Ramos (cell line): ENCODE data around the gene UBFD1.
"Not testable (repeated sequence)": the region's sequence is repeated elsewhere in the genome, so short reads cannot be mapped to it uniquely, and the experiment has no call there.

Experiments used
- in situ Hi-C: fragments of 300-500 bp; cut with MboI; formaldehyde crosslinking; loops from one replicate; pipeline ENCODE4 v1.14.3; 2022; ENCODE audit warnings: low sequenced_read_pairs; ENCODE audit not compliant: unreplicated experiment

UBFD1 gene

GRCh38 chr16:23556881-23557778 lies at the start of gene UBFD1, which contains the start of gene EARS2:
Gene UBFD1, plus strand, starts transcription at chr16:23557727. Its CDS starts 16 bp downstream, at chr16:23557743.
Gene EARS2, minus strand, starts transcription at chr16:23557350. Its CDS starts 7 bp downstream, at chr16:23557343.
- in situ Hi-C loops: no loop called here

GRCh38 chr16:23508589-23509440 lies 48.7 kb upstream of the UBFD1 start:
- in situ Hi-C loops: no loop called here

DNA sequence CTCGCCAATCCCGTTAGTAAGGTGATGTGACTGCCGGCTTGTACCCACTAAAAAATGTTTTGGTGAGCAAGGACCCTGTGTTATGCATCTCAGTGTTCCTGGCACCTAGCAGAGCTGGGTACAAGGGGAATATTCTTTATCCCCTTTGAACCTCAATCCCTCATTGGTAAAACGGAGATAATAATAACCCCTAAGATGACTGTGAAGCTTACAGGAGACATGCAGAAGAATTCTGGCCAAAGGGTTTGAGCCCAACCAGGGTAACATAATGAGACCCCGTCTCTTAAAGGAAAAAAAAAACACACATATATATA lies 48.1 kb upstream of the UBFD1 start:
- in situ Hi-C loops: no loop called here

GRCh38 chr16:23509782-23510163 lies 47.8 kb upstream of the UBFD1 start:
- in situ Hi-C loops: no loop called here

GRCh38 chr16:23510164-23510914 lies 47.2 kb upstream of the UBFD1 start, which contains the start of gene GGA2:
Gene GGA2, minus strand, starts transcription at chr16:23510494. Its CDS starts 83 bp downstream, at chr16:23510411.
- in situ Hi-C loops: no loop called here

GRCh38 chr16:23510915-23511270 lies 46.6 kb upstream of the UBFD1 start:
- in situ Hi-C loops: not testable (repeated sequence)

DNA sequence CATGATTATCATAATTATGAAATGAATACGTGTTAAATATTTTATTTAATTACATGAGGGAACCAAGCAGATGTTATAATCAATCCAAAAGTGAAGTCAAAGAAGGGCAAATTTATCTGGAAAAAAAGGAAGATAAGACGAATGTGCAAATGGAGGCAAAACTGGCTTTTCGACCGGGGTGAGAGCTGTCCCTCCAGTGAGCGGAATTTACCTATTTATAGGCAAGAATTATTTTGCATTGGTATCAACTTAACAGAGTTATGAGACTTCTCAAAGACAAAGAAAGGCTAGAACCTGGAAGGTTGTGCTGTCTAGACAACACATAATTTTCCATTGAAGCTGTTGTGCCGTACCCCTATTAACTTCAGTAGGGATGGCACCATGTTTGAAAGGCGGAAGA lies 45.8 kb upstream of the UBFD1 start:
- in situ Hi-C loops: no loop called here

DNA sequence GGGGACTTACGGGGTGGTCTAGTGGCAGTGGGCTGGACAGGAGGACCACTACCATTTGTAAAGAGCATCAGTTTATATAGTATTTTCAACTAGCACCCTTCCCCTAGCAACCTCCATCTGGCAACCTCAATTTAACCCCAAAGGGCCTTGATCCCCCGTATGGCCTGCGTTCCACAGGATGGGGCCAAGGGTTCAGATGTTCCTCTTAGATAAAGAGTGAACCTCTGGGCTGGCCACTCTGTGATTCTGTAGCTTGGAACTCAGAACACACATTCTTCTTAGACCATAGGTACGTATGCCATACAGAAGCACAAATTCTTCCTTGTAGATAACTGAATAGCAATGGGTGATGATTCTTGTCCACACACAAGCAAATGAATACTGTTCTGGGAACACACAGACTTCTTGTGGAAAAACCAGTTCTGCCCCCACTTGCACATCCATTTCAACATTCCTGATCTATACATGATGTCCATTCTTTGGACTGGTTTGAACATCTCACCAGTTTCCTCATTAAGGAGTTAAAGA lies 45.3 kb upstream of the UBFD1 start:
- in situ Hi-C loops: no loop called here

DNA sequence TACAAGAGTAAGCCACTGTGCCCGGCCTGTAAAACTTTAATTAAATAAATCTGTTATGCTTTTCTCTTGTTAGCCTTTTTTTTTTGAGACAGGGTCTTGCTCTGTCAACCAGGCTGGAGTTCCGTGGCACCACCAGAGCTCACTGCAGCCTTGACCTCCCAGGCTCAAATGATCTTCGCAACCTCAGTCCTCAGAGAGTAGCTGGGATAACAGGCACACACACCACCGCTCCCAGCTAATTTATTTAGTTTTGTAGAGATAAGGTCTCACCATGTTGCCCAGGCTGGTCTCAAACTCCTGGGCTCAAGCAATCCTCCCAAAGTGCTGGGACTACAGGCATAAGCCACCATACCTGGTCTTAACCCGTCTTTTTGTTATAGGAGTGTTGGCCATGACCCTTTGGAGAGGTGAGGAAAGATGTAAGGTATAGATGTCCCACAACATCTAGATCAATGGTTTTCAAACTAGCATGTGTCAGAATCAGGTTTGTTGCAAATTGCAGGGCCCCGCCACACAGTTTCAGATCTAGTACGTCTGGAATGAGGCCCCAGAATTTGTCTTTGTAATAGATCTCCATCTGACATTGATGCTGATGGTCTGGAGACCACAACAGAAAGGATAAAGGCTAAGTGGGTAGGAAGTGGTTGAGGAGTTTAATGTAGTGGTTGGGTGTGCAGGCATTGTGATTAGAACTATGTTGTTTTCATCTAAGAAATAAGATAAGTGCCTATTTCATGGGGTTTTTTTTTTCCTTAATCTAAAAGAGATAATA lies 43.0 kb upstream of the UBFD1 start:
- in situ Hi-C loops: no loop called here

DNA sequence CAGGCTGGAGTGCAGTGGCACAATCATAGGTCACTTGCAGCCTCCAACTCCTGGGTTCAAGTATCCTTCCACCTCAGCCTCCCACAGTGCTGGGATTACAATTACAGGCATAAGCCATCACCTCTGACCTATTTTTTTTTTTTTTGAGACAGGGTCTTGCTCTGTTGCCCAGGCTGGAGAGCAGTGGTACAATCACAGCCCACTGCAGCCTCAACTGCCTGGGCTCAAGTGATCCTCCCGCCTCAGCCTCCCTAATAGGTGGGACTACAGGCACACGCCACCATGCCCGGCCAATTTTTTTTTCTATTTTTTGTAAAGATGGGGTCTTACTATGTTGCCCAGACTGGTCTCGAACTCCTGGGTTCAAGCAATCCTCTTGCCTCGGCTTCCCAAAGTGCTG lies 41.6 kb upstream of the UBFD1 start:
- in situ Hi-C loops: no loop called here

- in situ Hi-C loops: no loop called here
Observed at GRCh38 chr16:23516366-23517137, 41.0 kb upstream of the UBFD1 start.

DNA sequence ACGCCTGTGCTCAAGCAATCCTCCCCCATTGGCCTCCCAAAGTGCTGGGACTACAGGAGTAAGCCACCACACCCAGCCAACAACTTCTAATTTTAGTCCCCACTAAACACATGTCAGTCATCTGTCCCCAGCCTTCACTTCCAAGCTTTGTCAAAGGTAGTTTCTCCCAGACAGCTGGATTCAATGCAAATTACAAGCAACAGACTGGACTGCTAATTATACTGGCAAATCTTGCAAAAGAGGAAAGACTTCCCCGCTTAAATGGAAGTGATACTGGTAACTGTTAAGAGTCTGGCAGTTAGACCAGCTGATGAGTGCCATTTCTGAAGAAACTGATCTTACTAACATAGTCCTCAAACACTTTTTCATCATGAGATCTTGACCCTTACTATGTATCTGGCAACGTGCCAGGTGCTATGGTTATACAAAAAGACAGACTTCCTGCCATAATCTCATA lies 39.1 kb upstream of the UBFD1 start:
- in situ Hi-C loops: no loop called here

GRCh38 chr16:23519282-23519681 lies 38.2 kb upstream of the UBFD1 start:
- in situ Hi-C loops: no loop called here

DNA sequence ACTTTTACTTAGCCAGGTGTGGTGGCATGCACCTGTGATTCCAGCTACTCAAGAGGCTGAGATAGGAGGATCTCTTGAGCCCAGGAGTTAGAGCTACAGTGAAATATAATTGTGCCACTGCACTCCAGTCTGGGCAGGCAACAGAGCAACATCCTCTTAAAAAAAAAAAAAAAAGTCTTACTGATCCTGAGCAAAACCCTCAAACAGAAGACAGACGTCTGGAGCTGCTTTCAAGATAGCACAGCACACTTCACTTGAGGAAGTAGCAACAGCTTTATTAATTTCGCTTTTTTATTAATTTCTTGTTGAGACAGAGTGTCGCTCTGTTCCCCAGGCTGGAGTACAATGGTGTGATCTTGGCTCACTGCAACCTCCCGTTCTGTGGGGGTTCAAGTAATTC lies 37.0 kb upstream of the UBFD1 start:
- in situ Hi-C loops: no loop called here

GRCh38 chr16:23521037-23521743 lies 36.3 kb upstream of the UBFD1 start:
- in situ Hi-C loops: no loop called here

- in situ Hi-C loops: no loop called here
Observed at GRCh38 chr16:23521965-23522364, 35.6 kb upstream of the UBFD1 start.

DNA sequence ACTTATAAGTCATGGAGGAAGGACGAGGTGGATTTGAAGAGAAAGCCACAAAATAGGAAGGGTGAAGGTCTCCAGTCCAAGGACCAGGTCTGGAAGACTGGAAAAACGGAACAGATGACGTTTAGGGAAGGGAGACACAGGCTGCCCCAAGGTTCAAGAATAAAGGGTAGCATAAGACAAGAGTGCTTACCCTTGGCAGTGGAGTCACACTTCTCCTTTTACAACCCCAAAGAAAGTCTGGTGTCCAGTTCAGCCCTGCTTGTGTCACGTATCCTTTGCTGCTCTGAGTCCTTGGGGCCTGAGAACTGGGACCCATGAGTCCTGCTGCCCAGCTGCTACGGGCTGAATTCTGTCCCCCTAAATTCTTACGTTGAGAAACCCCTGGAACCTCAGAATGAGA lies 34.2 kb upstream of the UBFD1 start:
- in situ Hi-C loops: no loop called here

DNA sequence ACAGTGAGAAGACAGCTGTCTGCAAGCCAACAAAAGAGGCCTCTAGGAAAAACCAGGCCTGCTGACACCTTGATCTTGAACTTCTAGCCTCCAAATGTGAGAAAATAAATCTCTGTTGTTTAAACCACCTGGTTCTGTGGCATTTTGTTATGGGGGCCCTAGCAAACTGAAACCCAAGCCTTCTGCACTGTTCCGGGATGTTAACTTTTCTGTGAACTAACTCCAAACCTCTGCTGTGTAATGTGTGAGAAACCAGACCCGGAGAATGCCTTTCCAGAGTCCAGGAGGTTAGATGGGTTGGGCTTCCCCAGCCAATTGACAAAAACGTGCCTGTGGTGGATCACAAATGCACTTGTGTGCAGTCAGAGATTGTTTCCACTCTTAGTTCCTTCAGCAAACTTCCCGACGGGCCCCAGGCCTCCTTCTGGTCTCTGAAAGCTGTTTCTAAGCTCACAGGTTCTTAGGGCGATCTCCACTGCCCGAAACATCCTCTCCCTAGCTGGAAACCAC lies 33.6 kb upstream of the UBFD1 start:
- in situ Hi-C loops: no loop called here
